Mesothelial cell of epicardium (in vitro differentiated cells): Measurements from ENCODE around the gene OLFML2B. TPM values are rescaled to one million over a fixed set of nuclear protein-coding genes. Genes with fewer than 3 reads are reported as not detected.

Experiments used
- DNase-seq, 2 experiments: peaks; one replicate each; pipeline ENCODE4 v3.0.0; 2021; ENCODE audit warnings: low spot score in 2 of 2; ENCODE audit not compliant: unreplicated experiment in 2 of 2
- H3K27ac Mint-ChIP-seq: 2 replicates; pipeline ENCODE4 v1.8.0; 2021; ENCODE audit warnings: mixed read lengths
- H3K27me3 Mint-ChIP-seq: 2 replicates; pipeline ENCODE4 v1.8.0; 2021; ENCODE audit warnings: low read depth, mixed read lengths
- H3K36me3 Mint-ChIP-seq: 2 replicates; pipeline ENCODE4 v1.8.0; 2021; ENCODE audit warnings: mixed read lengths
- H3K4me1 Mint-ChIP-seq: 2 replicates; pipeline ENCODE4 v1.8.0; 2021; ENCODE audit warnings: mixed read lengths
- H3K4me3 Mint-ChIP-seq: 2 replicates; pipeline ENCODE4 v1.8.0; 2021; ENCODE audit warnings: mild to moderate bottlenecking, moderate library complexity, mixed read lengths
- H3K9me3 Mint-ChIP-seq: 2 replicates; pipeline ENCODE4 v1.8.0; 2021; ENCODE audit warnings: mixed read lengths
- total RNA-seq: library from RNA; stranded (reverse); gene quantifications from 3 replicates; pipeline ENCODE4 v1.2.1, GENCODE V29; 2021
- TF ChIP-seq, protein P1 (sequence below): fragments of 200-600 bp; sonication (generic); IDR thresholded peaks from one replicate; pipeline ENCODE4 v1.5.0; 2021; ENCODE audit warnings: antibody characterized with exemption; ENCODE audit not compliant: unreplicated experiment

Gene OLFML2B
- total RNA-seq, 1 donor from 2014 or later: 4.4 TPM

DNA sequence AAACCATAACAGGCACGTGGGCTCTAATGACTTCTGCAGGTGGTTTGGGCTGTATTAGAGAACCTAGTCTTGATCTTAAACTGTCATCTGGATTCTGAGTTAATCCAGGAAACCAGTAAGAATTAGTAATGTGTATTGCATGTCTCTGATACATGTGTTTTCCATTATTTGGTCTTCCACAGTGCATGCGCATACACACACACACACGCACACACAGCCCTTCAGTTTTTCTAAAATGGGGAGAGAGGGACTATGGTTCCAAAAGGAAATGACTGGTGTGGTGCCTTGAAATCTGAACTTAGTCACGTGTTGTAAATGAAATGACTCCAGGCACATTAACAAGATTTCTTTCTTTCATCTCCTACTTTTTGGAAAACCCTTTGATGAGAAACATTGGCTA, 67.6 kb downstream of the OLFML2B start:
- no peak for DNase-seq

GRCh38 chr1:161955606-161956005, 68.1 kb downstream of the OLFML2B start:
- TF ChIP-seq, protein P1, sequence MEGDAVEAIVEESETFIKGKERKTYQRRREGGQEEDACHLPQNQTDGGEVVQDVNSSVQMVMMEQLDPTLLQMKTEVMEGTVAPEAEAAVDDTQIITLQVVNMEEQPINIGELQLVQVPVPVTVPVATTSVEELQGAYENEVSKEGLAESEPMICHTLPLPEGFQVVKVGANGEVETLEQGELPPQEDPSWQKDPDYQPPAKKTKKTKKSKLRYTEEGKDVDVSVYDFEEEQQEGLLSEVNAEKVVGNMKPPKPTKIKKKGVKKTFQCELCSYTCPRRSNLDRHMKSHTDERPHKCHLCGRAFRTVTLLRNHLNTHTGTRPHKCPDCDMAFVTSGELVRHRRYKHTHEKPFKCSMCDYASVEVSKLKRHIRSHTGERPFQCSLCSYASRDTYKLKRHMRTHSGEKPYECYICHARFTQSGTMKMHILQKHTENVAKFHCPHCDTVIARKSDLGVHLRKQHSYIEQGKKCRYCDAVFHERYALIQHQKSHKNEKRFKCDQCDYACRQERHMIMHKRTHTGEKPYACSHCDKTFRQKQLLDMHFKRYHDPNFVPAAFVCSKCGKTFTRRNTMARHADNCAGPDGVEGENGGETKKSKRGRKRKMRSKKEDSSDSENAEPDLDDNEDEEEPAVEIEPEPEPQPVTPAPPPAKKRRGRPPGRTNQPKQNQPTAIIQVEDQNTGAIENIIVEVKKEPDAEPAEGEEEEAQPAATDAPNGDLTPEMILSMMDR: no peak
- Mint-ChIP-seq H3K27me3 (peaks cover 16% of the 10 kb centered on the region), H3K4me3 (no peak overlapping the region), H3K9me3 (no peaks in the 10 kb centered on the region), H3K36me3 (peaks cover 14% of the 10 kb centered on the region), H3K27ac (no peak overlapping the region), H3K4me1 (peaks cover 5% of the 10 kb centered on the region)
- no peak for DNase-seq

More for the DNA sequence above, 67.6 kb downstream of the OLFML2B start:
- Mint-ChIP-seq H3K4me1 (peaks cover 5% of the 10 kb centered on the region), H3K27me3 (peaks cover 16% of the 10 kb centered on the region), H3K4me3 (no peak overlapping the region), H3K9me3 (no peaks in the 10 kb centered on the region), H3K36me3 (peaks cover 14% of the 10 kb centered on the region), H3K27ac (peak overlapping the region; percentile 11)
- TF ChIP-seq, protein P1: no peak

DNA sequence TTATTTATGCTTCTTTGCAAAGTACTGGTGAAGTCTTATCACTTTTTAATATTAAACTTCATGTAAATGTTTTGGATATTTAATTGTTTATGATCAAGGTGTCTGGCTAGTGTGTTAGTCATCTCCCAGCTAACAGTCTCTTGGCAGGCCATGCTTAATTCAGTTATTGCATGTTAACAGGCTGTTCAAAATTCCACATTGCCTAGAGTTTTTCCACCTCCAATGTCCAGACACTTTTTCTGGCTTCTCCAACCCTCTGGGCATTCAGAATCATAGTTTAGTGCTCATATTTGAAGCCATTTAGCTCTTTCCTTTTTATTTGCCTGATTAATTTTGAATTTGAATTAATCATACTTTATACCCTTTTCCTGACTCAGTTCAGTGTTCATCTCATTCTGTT, 69.2 kb downstream of the OLFML2B start:
- Mint-ChIP-seq H3K4me3 (no peak overlapping the region), H3K27ac (no peak overlapping the region), H3K9me3 (no peaks in the 10 kb centered on the region), H3K4me1 (peaks cover 7% of the 10 kb centered on the region), H3K36me3 (peaks cover 16% of the 10 kb centered on the region), H3K27me3 (peaks cover 14% of the 10 kb centered on the region)
- DNase-seq: no peak
- TF ChIP-seq, protein P1: no peak

GRCh38 chr1:161954050-161954449, 69.6 kb downstream of the OLFML2B start:
- peaks cover 8% of the 10 kb centered on the region for H3K4me1 Mint-ChIP-seq
- H3K9me3 Mint-ChIP-seq: no peaks in the 10 kb centered on the region
- TF ChIP-seq, protein P1: no peak
- no peak for DNase-seq
- H3K27ac Mint-ChIP-seq: no peak overlapping the region
- H3K4me3 Mint-ChIP-seq: no peak overlapping the region
- peaks cover 16% of the 10 kb centered on the region for H3K36me3 Mint-ChIP-seq
- H3K27me3 Mint-ChIP-seq: peaks cover 14% of the 10 kb centered on the region

DNA sequence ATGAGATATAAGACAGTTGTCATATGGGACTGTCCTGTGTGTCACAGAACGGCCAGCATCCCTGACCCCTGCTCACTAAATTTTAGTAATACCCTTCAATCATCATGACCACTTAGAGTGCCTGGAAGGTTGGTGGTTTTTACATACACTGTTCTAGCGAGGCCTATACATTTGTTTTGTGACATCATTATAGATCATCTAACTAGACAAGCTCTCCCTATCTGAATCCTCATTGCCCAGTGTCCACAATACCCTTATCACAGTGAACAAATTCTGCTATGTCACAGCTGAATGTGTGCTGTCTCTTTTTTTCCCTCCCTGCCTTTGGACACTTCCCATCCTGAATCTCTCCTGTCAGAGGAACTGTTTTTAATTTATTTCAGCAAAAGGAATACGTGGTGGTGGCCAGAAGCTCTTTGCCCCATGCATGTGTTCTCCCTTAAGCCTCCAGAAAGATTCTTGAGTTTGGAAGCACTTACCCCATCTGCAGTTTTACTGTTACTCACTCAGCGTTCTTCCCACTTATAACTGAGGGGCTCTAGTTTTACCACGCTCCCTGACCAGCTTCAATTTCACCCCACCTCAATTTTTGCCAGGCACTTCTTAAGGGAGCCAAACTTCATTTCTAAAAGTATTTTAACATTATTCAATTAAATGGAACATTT, 70.3 kb downstream of the OLFML2B start:
- TF ChIP-seq, protein P1: no peak
- Mint-ChIP-seq H3K9me3 (no peaks in the 10 kb centered on the region), H3K27ac (no peak overlapping the region), H3K36me3 (peaks cover 14% of the 10 kb centered on the region), H3K4me1 (peaks cover 8% of the 10 kb centered on the region), H3K4me3 (no peak overlapping the region), H3K27me3 (peaks cover 10% of the 10 kb centered on the region)
- DNase-seq: no peak
